Measurements from ENCODE around the gene TAF4.

Gene TAF4

GRCh38 chr20:61940976-61941720 is 124.5 kb downstream of the TAF4 start:
- DNase-seq = no peak

GRCh38 chr20:61940491-61940890 is 125.2 kb downstream of the TAF4 start:
- no peak for DNase-seq

- no peak for DNase-seq
Measured at GRCh38 chr20:61939691-61940360, 125.9 kb downstream of the TAF4 start.

- no peak for DNase-seq
Measured at GRCh38 chr20:61938839-61939690, 126.6 kb downstream of the TAF4 start.

- no peak for DNase-seq
Measured at GRCh38 chr20:61937963-61938838, 127.5 kb downstream of the TAF4 start.

GRCh38 chr20:61937146-61937962 is 128.3 kb downstream of the TAF4 start:
- no peak for DNase-seq

- no peak for DNase-seq
Measured at GRCh38 chr20:61936701-61937131, 129.0 kb downstream of the TAF4 start.

GRCh38 chr20:61935926-61936700 is 129.6 kb downstream of the TAF4 start:
- DNase-seq = no peak

- DNase-seq = no peak
Measured at GRCh38 chr20:61934716-61935530, 130.8 kb downstream of the TAF4 start.

GRCh38 chr20:61933951-61934715 is 131.5 kb downstream of the TAF4 start:
- no peak for DNase-seq

GRCh38 chr20:61933481-61933950 is 132.2 kb downstream of the TAF4 start:
- no peak for DNase-seq

GRCh38 chr20:61932711-61933480 is 132.8 kb downstream of the TAF4 start:
- no peak for DNase-seq

GRCh38 chr20:61932199-61932592 is 133.5 kb downstream of the TAF4 start:
- DNase-seq = no peak

GRCh38 chr20:61931476-61932198 is 134.0 kb downstream of the TAF4 start:
- DNase-seq = no peak

- DNase-seq = no peak
Measured at GRCh38 chr20:61930776-61931475, 134.8 kb downstream of the TAF4 start.

GRCh38 chr20:61929971-61930666 is 135.6 kb downstream of the TAF4 start:
- no peak for DNase-seq

All from inflammatory macrophage treated with lipopolysaccharide for 4 hours (primary cell).